GM21786 (cell line): ENCODE results near the gene ZNF358.

Experiments
- ATAC-seq: cut with Tn5 transposase; IDR thresholded peaks from one replicate; pipeline ENCODE4 v1.9.1; 2021; ENCODE audit not compliant: unreplicated experiment

Gene ZNF358

DNA sequence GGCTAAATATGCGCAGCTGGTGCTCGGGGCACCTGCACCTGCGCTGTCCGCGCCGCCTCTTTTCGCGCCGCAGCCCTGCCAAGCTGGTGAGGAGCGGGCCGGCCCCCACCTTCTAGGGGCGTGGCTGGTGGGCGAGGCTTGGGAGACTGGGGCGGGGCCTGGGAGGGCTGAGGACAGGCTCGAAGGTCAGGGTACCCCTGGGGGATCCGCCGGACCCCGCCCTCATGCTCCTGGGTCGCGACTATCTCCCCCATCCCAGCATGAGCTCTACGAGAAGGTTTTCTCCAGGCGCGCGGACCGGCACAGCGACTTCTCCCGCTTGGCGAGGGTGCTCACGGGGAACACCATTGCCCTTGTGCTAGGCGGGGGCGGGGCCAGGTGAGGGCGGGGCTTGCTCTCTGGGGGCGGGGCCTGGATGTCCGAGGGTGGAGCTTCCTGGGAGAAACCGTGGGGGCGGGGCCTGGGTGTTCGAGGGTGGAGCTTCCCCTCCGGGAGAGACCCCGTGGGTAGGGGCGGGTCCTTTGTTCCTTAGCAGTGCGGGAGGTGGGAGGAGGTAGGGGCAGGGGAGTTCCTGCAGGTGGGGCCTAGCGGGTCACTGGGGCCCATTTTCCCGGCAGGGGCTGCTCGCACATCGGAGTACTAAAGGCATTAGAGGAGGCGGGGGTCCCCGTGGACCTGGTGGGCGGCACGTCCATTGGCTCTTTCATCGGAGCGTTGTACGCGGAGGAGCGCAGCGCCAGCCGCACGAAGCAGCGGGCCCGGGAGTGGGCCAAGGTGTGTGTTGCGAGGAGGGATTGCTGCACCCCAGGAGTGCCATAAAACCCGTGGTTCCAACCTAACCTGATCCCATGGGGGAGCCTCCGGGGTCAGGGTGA is 39.3 kb downstream of the ZNF358 start:
- ATAC-seq, result no peak

DNA sequence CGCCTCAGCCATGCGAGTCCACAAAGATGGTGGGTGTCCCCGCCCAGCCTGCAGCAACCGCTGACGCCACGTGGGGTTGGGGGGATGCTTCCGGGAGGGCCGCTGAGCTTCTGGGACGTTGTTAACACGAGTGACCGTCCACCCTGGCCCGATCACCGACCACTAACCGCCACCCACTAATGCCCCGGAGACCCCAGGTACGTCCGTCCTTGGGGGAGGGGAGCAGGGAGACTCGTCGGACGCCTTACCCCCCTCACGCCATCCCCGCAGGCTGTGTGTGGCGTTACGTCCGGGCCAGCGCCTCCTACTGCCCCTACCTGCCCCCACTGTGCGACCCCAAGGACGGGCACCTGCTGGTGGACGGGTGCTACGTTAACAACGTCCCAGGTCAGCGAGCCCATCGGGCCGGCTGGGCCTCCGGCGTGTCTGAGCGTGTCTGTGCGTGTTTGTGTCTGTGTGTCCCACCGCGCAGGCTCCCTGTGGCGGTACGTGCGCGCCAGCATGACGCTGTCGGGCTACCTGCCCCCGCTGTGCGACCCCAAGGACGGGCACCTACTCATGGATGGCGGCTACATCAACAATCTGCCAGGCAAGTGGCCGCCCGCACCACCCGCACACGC is 40.9 kb downstream of the ZNF358 start:
- ATAC-seq, result no peak

DNA sequence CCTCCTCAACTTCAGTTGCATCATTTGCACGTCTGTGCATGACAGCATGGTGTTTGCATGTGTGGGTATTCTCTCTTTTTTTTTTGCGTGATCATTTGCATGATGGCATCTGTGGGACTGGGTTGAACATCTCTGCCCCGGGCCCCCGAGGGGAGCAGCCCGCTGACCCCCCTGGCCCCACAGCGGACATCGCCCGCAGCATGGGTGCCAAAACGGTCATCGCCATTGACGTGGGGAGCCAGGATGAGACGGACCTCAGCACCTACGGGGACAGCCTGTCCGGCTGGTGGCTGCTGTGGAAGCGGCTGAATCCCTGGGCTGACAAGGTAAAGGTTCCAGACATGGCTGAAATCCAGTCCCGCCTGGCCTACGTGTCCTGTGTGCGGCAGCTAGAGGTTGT is 42.8 kb downstream of the ZNF358 start:
- ATAC-seq, result no peak

DNA sequence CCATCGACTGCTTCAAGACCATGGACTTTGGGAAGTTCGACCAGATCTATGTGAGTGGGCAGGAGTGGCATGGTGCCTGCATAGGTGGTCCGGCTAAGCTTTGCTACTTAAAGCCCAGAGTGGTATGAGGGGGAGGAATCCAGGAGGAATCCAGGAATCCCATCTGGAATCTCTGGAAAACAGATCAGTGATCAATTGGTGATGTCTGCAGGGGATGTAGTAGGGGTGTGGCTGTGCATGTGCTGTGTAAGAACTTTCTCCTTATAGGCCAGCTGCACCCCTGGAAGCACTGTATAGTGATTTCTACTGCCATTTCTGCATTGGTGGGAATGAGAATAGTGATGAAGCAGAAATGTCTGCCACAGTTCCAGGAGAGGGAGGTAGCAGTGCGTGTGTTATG is 43.2 kb downstream of the ZNF358 start:
- no peak for ATAC-seq

DNA sequence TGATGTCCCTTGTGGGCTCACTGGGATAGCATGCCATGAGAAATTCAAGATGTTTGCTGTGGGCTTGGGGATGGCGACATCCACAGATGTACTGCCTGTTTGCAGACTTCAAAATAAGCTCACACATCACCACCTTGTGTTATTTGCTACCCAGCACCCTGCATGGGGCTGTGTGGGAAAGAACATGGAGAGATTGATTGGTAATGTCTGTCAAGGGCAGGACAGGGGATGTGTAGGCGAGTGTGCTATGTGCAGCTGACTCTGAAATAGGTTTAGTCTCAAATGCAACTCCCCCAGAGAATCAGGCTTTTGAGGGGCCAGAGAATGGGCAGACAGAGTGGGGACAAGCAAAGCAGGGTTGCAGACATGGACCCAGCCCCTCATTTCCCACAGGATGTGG is 44.4 kb downstream of the ZNF358 start:
- ATAC-seq, result no peak

DNA sequence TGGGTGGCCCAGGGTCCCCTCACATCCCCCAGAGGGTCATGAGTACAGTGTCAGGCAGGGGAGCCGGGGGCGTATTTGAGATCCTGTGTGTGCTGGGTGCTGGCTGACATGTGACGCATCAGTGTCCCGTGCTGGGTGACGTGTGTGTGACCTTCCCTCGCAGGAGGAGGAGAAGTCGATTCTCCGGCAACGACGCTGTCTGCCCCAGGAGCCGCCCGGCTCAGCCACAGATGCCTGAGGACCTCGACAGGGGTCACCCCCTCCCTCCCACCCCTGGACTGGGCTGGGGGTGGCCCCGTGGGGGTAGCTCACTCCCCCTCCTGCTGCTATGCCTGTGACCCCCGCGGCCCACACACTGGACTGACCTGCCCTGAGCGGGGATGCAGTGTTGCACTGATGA is 45.4 kb downstream of the ZNF358 start:
- ATAC-seq, result no peak

DNA sequence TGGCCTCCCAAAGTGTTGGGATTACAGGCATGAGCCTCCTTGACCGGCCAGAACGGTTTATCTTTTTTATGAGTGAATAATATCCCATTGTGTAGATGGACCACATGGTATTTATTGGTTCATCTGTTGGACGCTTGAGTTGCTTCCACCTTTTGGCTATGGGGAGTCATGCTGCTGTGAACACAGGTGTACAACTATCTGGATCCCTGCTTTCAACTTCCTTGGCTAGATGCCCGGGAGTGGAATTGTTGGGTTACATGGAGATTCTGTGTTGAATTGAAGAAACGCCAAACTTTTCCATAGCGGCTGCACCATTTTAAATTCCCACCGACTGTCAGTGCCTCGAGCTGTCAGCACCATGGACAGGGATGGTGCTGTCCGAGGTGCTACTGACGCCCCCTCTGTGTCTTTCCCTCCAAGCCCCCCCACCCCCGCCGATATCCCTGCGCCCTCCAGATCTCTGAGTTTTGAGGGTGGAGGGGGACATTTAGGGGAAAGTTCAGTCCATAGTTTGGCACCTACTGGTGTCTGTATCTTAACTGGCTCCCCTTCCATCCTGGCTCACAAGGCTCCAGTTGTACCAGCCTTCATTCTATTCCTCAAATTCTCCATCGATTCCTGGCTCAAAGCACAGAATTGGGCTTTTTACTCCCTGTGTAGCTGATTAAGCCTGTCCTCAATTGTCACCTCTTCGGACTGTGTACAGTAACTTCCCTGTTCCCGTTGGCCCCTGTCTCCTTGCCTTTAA is 46.9 kb downstream of the ZNF358 start:
- no peak for ATAC-seq

DNA sequence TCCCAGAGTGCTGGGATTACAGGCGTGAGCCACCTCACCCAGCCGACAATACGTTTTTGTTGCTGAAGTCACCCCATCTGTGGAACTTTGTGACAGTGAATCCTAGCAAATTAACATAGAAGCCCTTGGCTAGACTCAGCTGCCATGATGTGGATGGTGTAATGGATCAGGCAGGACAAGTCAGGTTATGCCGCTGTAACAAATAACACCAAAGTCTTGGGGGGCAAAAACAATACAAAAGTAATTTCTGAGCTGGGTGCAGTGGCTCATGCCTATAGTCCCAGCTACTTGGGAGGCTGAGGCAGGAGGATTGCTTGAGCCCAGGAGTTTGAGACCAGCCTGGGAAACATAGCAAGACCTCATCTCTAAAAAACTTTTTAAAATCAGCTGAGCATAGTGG is 49.0 kb downstream of the ZNF358 start:
- no peak for ATAC-seq

DNA sequence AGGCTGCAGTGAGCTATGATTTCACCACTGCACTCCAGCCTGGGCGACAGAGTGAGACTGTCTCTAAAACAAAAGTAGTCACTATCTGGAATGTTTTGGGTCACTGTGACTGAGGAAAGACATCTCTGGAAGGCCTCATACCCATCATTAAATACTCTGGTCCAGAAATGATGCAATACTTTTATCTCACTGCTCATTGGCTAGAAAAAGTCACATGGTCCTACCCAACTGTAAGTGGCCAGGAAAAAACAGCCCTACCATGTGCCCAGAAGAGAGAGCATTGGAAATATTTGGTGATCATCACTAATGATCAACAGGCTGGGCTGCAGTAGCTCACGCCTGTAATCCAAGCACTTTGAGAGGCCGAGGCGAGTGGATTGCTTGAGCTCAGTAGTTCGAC is 49.4 kb downstream of the ZNF358 start:
- no peak for ATAC-seq
